Activated CD4-positive, alpha-beta T cell treated with anti-CD3 and anti-CD28 coated beads, Interleukin-2, amount 10 ng/mL, durations not matched to agents 7 days and 5 days (primary cell): ENCODE data around the gene ANTXRL. TPM values are rescaled to one million over a fixed set of nuclear protein-coding genes. Genes with fewer than 3 reads are reported as not detected.
"Not testable (repeated sequence)": the region's sequence is repeated elsewhere in the genome, so short reads cannot be mapped to it uniquely, and the experiment has no call there.

Source experiments
- CTCF ChIA-PET: fragments of 350-600 bp; sonication (Branson Sonifier 250); formaldehyde crosslinking; loops from one replicate; lab custom pipeline; 2021; ENCODE audit warnings: antibody characterized with exemption; lab: Charles Lee
- POLR2A ChIA-PET: fragments of 350-600 bp; sonication (Branson Sonifier 250); formaldehyde crosslinking; loops from one replicate; lab custom pipeline; 2021; ENCODE audit warnings: antibody characterized with exemption; lab: Charles Lee
- DNase-seq: peaks from one replicate; pipeline ENCODE4 v3.0.0-alpha.2; 2020
- H3K27ac Mint-ChIP-seq: one replicate; pipeline ENCODE4 v1.8.0; 2021; ENCODE audit warnings: mild to moderate bottlenecking, moderate library complexity, mixed read lengths
- H3K27me3 Mint-ChIP-seq: one replicate; pipeline ENCODE4 v1.8.0; 2021; ENCODE audit warnings: mixed read lengths
- H3K36me3 Mint-ChIP-seq: one replicate; pipeline ENCODE4 v1.8.0; 2021; ENCODE audit warnings: low read depth, mixed read lengths
- H3K4me1 Mint-ChIP-seq: one replicate; pipeline ENCODE4 v1.8.0; 2021; ENCODE audit warnings: mixed read lengths
- H3K4me3 Mint-ChIP-seq: one replicate; pipeline ENCODE4 v1.8.0; 2021; ENCODE audit warnings: mild to moderate bottlenecking, moderate library complexity, mixed read lengths
- H3K9me3 Mint-ChIP-seq: one replicate; pipeline ENCODE4 v1.8.0; 2021; ENCODE audit warnings: mixed read lengths
- total RNA-seq, 2 experiments: library from RNA; stranded (reverse); gene quantifications; one replicate each; pipeline ENCODE4 v1.2.3, GENCODE V29; 2021

ANTXRL gene
- under 1 TPM; 0.52 to 0.57 TPM for total RNA-seq

DNA sequence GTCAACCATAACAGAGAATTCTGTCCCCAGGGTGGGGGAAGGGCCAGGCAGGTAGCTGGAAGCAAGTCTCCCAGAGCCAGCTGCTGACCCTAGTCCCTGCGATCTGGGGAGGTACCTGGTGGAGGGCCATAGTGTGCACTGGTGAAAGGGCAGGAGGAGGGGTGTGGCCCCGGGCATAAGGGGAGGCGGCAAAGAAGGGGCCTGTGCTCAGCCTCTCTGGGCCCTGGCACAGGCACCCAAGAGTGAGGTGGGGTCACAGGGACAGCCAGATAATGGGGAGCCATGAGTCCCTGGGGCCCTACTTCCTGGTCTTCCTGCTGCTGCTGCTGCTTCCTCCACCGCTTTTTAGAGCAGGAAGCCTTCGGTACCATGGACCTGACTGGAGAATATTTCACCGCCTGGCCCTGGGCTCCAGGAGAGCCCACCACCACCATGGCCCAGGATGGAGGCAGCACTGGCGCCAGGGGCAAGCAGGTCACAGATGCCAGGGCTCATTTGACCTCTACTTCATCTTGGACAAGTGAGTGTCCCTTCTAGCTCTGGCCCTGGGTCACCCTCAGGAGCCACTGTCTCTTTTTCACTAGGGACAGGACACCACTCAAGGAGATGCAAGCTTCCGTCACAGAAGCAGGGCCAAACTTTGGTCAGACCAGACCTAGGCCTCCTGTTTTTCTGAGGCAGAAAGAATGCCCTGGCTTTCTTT is at the start of gene ANTXRL:
Gene ANTXRL (plus strand): TSS at position 7 of the 703 bp plus-strand sequence. CDS start 266 bp downstream, at position 273.
- no peaks in the 10 kb centered on the region for H3K9me3 Mint-ChIP-seq
- peaks cover 20% of the 10 kb centered on the region for H3K27me3 Mint-ChIP-seq
- no peaks in the 10 kb centered on the region for H3K36me3 Mint-ChIP-seq
- POLR2A ChIA-PET: no interaction called here
- no peak within 1 kb of the TSS for H3K4me3 Mint-ChIP-seq
- H3K4me1 Mint-ChIP-seq: peaks cover 29% of the 10 kb centered on the region
- no peak for DNase-seq
- CTCF ChIA-PET: interaction anchor here (1.1 kb wide), 1 partner anchor 21 kb away, joined by 3 read pairs; no protein-coding TSS in a partner anchor
- H3K27ac Mint-ChIP-seq: no peak within 1 kb of the TSS

GRCh38 chr10:46237815-46238510 is 48.8 kb upstream of the ANTXRL start:
- no peak overlapping the region for H3K27ac Mint-ChIP-seq
- H3K36me3 Mint-ChIP-seq: peaks cover 60% of the 10 kb centered on the region
- H3K4me1 Mint-ChIP-seq: peaks cover 25% of the 10 kb centered on the region
- CTCF ChIA-PET: no interaction called here
- POLR2A ChIA-PET: no interaction called here
- H3K27me3 Mint-ChIP-seq: no peaks in the 10 kb centered on the region
- no peak overlapping the region for H3K4me3 Mint-ChIP-seq
- DNase-seq: no peak
- H3K9me3 Mint-ChIP-seq: peaks cover 13% of the 10 kb centered on the region

DNA sequence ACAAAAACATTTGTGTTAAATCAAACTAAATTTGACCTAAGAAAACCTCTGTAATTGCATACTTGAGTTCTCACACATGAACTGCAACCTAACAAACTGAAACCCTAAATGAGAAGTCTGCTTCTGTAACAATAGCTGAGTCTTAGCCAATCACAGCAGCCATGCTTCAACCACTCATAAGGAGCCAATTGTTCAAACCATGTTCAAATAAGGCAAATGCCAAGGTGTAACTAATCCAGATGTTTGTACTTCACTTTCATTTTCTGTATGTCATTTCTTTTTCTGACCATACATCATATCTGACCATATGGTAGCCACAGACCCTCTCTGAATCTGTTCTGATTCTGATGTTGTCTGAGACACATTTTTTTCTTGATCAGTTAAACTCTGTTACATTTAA is 47.5 kb upstream of the ANTXRL start:
- peaks cover 32% of the 10 kb centered on the region for H3K4me1 Mint-ChIP-seq
- CTCF ChIA-PET: interaction anchor here (1.2 kb wide), 1 partner anchor 10 kb away, joined by 3 read pairs; no protein-coding TSS in a partner anchor
- POLR2A ChIA-PET: no interaction called here
- no peak overlapping the region for H3K27ac Mint-ChIP-seq
- DNase-seq: no peak
- H3K27me3 Mint-ChIP-seq: no peaks in the 10 kb centered on the region
- H3K9me3 Mint-ChIP-seq: peaks cover 21% of the 10 kb centered on the region
- H3K36me3 Mint-ChIP-seq: peaks cover 69% of the 10 kb centered on the region
- H3K4me3 Mint-ChIP-seq: no peak overlapping the region

DNA sequence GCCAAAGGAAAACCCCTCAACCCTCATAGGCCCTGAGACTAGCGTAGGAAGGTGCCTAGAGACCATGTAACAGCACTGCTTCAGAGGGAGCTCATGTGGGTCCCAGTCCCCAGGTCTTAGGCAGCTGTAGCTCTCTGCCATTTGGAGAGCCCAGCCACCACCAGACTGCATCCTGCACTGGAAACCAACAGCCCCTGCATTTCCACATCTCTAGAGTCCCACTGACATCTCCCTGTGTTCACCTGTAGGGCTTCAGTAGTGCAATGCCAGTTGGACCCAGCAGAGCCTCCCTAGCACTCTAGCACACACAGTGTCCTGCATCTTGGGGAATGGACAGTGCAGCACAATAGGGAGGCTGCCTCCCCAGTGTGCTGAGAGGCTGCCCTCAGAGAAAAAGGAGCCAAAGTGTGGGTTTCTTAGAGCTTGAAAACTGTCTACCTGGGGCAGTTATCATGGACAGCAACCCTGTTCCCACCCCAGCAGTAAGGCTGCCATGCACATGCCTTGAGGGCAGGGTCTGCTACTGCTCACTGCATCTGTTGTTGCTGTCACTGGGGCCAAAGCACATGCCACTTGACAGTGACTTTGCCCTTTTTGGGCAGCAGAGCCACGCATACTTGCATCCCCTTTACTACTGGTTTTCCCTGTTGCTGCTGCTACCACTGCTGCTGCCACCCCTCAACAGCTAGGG is 46.7 kb upstream of the ANTXRL start:
- Mint-ChIP-seq H3K9me3 (peaks cover 21% of the 10 kb centered on the region), H3K27ac (no peak overlapping the region), H3K27me3 (no peaks in the 10 kb centered on the region), H3K4me3 (no peak overlapping the region), H3K4me1 (peaks cover 32% of the 10 kb centered on the region), H3K36me3 (peaks cover 73% of the 10 kb centered on the region)
- ChIA-PET POLR2A (no interaction called here), CTCF (interaction anchor here (1.2 kb wide), 1 partner anchor 11 kb away, joined by 3 read pairs; no protein-coding TSS in a partner anchor)
- DNase-seq: no peak

- H3K27me3 Mint-ChIP-seq: no peaks in the 10 kb centered on the region
- H3K4me3 Mint-ChIP-seq: no peak overlapping the region
- H3K27ac Mint-ChIP-seq: no peak overlapping the region
- ChIA-PET POLR2A (no interaction called here), CTCF (no interaction called here)
- no peak for DNase-seq
- H3K36me3 Mint-ChIP-seq: peaks cover 76% of the 10 kb centered on the region
- peaks cover 32% of the 10 kb centered on the region for H3K4me1 Mint-ChIP-seq
- peaks cover 21% of the 10 kb centered on the region for H3K9me3 Mint-ChIP-seq
Observed at GRCh38 chr10:46240684-46241565, 45.9 kb upstream of the ANTXRL start.

GRCh38 chr10:46245381-46245900 is 41.4 kb upstream of the ANTXRL start:
- Mint-ChIP-seq H3K4me1 (peaks cover 24% of the 10 kb centered on the region), H3K27ac (no peak overlapping the region), H3K27me3 (no peaks in the 10 kb centered on the region), H3K4me3 (no peak overlapping the region), H3K9me3 (peaks cover 21% of the 10 kb centered on the region), H3K36me3 (peaks cover 58% of the 10 kb centered on the region)
- no peak for DNase-seq
- ChIA-PET POLR2A (no interaction called here), CTCF (no interaction called here)

DNA sequence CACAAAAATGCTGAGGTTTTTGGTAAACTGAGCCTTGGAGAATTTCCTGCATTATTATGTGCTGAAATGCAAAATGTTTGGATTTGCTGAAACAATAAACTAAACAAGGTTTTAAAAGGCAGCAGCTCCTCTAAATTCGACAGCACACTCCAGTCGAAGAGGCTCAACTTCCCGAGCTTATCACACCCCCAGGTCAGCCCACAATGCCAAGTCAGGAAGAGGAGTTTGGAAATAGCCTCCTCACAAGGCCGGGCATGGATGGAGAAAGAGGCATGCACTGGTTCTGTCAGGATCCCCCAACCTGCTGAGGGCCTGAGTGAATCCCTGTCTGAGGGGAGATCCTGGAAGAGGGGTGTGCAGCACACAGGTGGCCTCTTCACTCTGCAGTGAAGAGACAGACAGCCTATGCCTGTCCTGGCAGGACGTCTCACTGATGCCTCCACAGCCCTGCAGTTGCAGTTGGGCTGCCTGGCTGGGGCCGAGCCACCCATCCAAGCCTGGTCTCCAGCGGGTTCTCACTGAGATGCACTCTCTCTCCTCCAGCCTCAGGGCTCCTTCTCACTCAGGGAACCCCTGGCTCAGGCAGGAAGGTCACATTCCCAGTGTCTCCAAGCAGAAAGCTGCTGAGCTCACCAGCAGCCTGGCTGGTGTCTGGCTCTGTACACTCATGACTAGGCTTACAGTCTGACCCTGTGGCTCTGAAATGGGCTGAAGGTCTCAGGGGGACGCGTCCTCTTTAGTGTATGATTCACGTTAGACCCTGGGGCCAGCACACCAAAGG is 40.2 kb upstream of the ANTXRL start:
- Mint-ChIP-seq H3K9me3 (peaks cover 19% of the 10 kb centered on the region), H3K36me3 (peaks cover 49% of the 10 kb centered on the region), H3K4me1 (peaks cover 16% of the 10 kb centered on the region)
- POLR2A ChIA-PET, CTCF ChIA-PET, H3K27ac Mint-ChIP-seq, H3K27me3 Mint-ChIP-seq, H3K4me3 Mint-ChIP-seq, DNase-seq: not testable (repeated sequence)

GRCh38 chr10:46247181-46247475 is 39.7 kb upstream of the ANTXRL start:
- H3K9me3 Mint-ChIP-seq: peaks cover 14% of the 10 kb centered on the region
- no peak for DNase-seq
- H3K27me3 Mint-ChIP-seq: no peaks in the 10 kb centered on the region
- POLR2A ChIA-PET: no interaction called here
- CTCF ChIA-PET: no interaction called here
- H3K4me3 Mint-ChIP-seq: no peak overlapping the region
- H3K27ac Mint-ChIP-seq: no peak overlapping the region
- H3K4me1 Mint-ChIP-seq: peaks cover 15% of the 10 kb centered on the region
- H3K36me3 Mint-ChIP-seq: peaks cover 44% of the 10 kb centered on the region

DNA sequence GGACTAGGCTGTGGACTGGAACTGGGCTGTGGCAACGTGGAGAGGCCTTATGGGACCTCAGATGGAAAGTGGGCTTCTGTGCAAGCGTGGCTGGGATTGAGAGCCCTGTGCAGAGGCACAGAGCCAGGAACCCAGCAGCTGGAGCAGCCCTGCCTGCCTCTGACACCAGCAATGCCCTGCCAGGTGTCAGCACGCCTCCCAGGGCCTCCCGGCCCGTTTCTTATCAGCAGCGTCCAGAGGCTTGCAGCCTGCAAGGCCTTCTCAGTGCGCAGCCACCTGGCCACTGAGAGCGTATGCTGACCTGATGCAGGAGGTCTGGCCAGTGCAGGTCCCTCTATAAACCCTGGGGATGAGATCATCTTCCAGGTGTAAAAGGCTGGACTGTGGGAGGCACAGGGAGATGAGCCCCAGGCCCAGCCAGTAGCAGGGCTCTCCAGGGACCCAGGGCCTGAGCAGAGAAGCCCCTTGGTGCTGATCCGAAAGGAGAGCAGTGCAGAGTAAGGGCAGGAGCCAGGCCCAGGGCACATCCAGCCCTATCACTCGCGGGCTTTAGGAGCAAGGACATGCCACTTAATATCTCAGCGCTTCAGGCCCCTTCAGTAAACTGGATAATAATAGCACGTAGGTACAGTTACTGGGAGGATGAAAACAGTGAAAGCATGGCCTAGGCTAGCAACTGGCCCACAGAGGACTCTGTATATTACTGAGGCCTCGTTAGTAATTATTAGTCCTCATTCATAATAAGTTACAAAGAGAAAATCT is 38.8 kb upstream of the ANTXRL start:
- Mint-ChIP-seq H3K9me3 (peaks cover 7% of the 10 kb centered on the region), H3K27me3 (no peaks in the 10 kb centered on the region), H3K36me3 (peaks cover 35% of the 10 kb centered on the region), H3K4me3 (no peak overlapping the region), H3K27ac (no peak overlapping the region), H3K4me1 (peaks cover 9% of the 10 kb centered on the region)
- ChIA-PET POLR2A (no interaction called here), CTCF (no interaction called here)
- no peak for DNase-seq

DNA sequence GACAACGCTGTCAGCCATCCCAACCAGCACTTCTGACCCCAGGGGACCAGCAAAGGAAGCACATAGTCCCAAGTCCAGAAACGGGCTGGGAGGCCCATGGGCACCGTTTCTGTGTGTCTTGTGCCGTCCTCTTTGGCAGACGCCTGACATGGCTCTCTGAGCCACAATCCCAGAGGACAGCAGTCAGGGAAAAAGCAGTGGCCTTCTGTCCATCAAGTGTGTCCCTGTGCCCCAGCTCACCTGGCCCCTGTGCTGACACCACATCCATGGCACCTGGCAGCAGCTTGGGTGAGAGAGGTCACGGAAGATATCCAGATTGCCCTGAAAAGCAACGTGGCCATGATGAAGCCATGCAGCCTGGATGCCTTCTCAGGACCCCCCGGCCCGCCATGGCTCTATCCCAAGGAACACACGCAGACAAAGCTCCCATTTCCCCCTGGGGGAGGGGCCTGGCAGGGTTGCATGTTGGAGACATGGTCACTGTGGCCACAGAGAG is 38.1 kb upstream of the ANTXRL start:
- peaks cover 2% of the 10 kb centered on the region for H3K4me1 Mint-ChIP-seq
- ChIA-PET POLR2A (no interaction called here), CTCF (no interaction called here)
- H3K9me3 Mint-ChIP-seq: peaks cover 3% of the 10 kb centered on the region
- DNase-seq: no peak
- peak overlapping the region; percentile 0 for H3K27ac Mint-ChIP-seq
- H3K27me3 Mint-ChIP-seq: no peaks in the 10 kb centered on the region
- no peak overlapping the region for H3K4me3 Mint-ChIP-seq
- H3K36me3 Mint-ChIP-seq: peaks cover 35% of the 10 kb centered on the region

GRCh38 chr10:46249617-46250344 is 37.0 kb upstream of the ANTXRL start:
- CTCF ChIA-PET, H3K4me1 Mint-ChIP-seq, H3K9me3 Mint-ChIP-seq, H3K4me3 Mint-ChIP-seq, DNase-seq, POLR2A ChIA-PET, H3K27ac Mint-ChIP-seq, H3K27me3 Mint-ChIP-seq: not testable (repeated sequence)
- H3K36me3 Mint-ChIP-seq: peaks cover 33% of the 10 kb centered on the region
